GM19240 (cell line): ENCODE results near the gene PARP2.

Source experiments
- DNase-seq: peaks from one replicate; pipeline ENCODE4 v3.0.0; 2011; ENCODE audit warnings: low spot score; ENCODE audit not compliant: insufficient read length

Gene PARP2

DNA sequence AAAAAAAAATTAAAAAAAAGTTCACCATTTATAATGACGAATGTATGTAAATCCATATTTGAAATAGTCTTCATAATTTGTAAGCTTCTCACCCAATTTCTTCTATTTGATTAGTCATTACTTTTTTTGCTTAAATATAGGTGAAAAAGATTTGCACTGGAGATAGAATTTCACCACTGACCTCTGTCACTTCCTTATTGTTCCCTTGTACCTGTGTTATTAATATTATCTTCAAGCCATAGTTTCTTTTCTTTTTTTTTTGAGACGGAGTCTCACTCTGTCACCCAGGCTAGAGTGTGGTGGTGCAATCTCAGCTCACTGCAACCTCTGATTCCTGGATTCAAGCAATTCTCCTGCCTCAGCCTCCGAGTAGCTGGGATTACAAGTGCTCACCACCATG lies 54.1 kb downstream of the PARP2 start:
- DNase-seq, result no peak

DNA sequence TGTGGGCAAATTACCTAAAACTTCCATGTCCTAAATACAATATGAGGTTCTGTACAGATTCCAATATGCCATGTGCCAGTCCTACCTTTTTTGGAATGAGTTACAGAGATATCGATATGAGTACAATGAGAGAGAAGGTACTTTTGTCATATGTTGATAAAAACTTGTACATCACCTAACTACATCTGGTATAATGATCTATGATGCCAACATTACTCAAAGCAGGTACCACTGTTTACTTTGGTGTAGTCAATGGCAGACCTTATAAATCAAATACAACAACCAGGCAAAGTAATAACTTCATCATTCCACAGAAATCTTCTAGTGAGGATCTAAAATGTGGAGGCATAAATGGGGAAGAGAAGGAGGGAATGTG lies 57.1 kb downstream of the PARP2 start:
- no peak for DNase-seq

DNA sequence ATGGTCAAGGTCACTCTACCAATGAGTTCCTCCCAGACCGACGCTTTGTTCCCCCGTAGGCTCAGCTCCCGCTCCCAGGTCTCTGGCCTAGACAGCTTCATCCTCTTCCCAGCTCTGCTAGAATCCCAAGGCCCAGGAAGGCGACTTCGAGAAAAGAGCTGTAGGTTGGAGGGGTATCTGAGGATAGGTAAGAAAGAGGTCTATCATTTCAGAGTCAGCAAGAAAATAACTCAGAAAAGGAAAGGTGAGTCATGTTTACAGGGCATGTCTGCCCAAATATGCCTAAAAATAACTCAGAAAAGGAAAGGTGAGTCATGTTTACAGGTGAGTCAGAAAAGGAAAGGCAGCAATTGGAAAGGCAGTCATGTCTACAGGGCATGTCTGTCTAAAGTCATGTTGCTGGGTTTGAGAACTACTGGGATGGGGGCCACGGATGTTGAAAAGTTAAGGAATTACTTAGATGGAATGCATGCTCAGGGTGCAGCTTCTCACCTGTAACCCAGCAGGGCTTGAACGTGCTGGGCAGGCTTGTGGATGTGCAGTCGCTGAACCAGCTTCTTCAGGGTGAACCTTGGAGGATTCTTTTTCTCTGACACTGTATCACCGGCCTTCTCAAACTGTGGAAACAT lies 57.6 kb downstream of the PARP2 start:
- no peak for DNase-seq

DNA sequence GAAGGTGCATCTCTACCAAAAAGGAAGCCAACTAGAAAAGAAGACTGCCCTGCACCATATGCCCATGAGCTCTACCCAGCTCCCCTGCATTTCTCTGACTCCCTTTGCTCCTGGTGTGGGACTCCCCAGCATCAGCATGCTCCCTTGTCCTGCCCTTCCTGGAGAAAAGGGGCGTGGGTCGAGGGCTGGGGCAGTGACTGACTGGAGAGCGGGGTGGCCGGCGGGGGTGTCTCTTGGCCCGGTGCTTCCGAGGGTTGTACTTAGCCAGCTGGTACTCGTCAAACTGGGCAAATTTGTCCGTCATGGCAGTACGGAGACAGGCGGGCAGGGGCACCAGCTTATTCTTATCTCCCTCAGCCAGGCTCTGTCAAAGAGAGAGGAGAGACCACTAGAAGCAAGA lies 60.1 kb downstream of the PARP2 start:
- DNase-seq, result no peak
